GM12878 (cell line): ENCODE measurements around the gene EEFSEC. TPM values are rescaled to one million over a fixed set of nuclear protein-coding genes. Genes with fewer than 3 reads are reported as not detected.

Experiments used
- ATAC-seq: fragments of 200-7000 bp; cut with Tn5 transposase; 3 replicates; pipeline ENCODE4 v1.9.1; 2020; ENCODE audit warnings: mild to moderate bottlenecking, moderate library complexity
- BruUV-seq: library from RNA; stranded (reverse); fragments of 400-500 nt; replicated peaks from 2 replicates; lab custom pipeline; 2021; lab: Mats Ljungman, UMichigan
- CTCF ChIA-PET: fragments of 300-600 bp; sonication (Branson Sonifier 250); formaldehyde crosslinking; extraction: SDS; loops from one replicate; lab custom pipeline; 2021; ENCODE audit warnings: inconsistent platforms; lab: Yijun Ruan, JAX
- POLR2A ChIA-PET: fragments of 350-600 bp; formaldehyde crosslinking; extraction: SDS; loops from one replicate; lab custom pipeline; 2021; ENCODE audit warnings: inconsistent platforms; lab: Charles Lee
- RAD21 ChIA-PET: fragments of 300-600 bp; sonication (Branson Sonifier 250); formaldehyde crosslinking; loops from one replicate; lab custom pipeline; 2023; ENCODE audit warnings: antibody characterized with exemption; ENCODE audit not compliant: unreplicated experiment; lab: Charles Lee
- SMC1A ChIA-PET: fragments of 300-600 bp; sonication (Branson Sonifier 250); formaldehyde crosslinking; loops from one replicate; lab custom pipeline; 2023; ENCODE audit not compliant: unreplicated experiment, uncharacterized antibody; lab: Charles Lee
- DNase-seq: peaks from one replicate; pipeline ENCODE4 v3.0.0-alpha.2; 2011; ENCODE audit warnings: low read depth, low spot score
- FAIRE-seq: peaks from 3 replicates; lab custom pipeline; 2011; peaks lifted over from hg19 to GRCh38; lab: Jason Lieb, UNC
- H2AFZ ChIP-seq: 2 replicates; pipeline ENCODE4 v1.6.0; 2011; ENCODE audit warnings: low read depth, low read length, control low read depth; ENCODE audit not compliant: control insufficient read depth
- H3K27ac ChIP-seq: 2 replicates; pipeline ENCODE4 v1.5.1; 2011; ENCODE audit warnings: control low read depth; ENCODE audit not compliant: control insufficient read depth, insufficient read depth
- H3K27me3 ChIP-seq, 2 experiments: replicated peaks in 1 of 2; 2 replicates each; pipeline versions ENCODE4 v1.6.0 to v1.6.1; 2011; ENCODE audit warnings: low read length in 1 of 2; ENCODE audit not compliant: control insufficient read depth in 2 of 2, insufficient read depth in 2 of 2
- H3K36me3 ChIP-seq, 2 experiments: 2 replicates each; pipeline ENCODE4 v1.5.1; 2011; ENCODE audit warnings: low read length in 1 of 2; ENCODE audit not compliant: control insufficient read depth in 2 of 2, insufficient read depth in 2 of 2
- H3K4me1 ChIP-seq: 2 replicates; pipeline ENCODE4 v1.6.1; 2011; ENCODE audit warnings: mild to moderate bottlenecking, low read length, moderate library complexity, mixed read lengths; ENCODE audit not compliant: control insufficient read depth, insufficient read depth
- H3K4me2 ChIP-seq: 2 replicates; pipeline ENCODE4 v1.6.0; 2011; ENCODE audit warnings: control low read depth; ENCODE audit not compliant: control insufficient read depth, insufficient read depth
- H3K4me3 ChIP-seq: fragments of 200-600 bp; sonication (generic); 2 replicates; pipeline ENCODE4 v1.5.1; 2016
- H3K79me2 ChIP-seq: 2 replicates; pipeline ENCODE4 v1.6.0; 2011; ENCODE audit warnings: low read length; ENCODE audit not compliant: control insufficient read depth, insufficient read depth
- H3K9ac ChIP-seq: 2 replicates; pipeline ENCODE4 v1.8.0; 2011; ENCODE audit warnings: low read length, control low read depth, mixed read lengths; ENCODE audit not compliant: control insufficient read depth, insufficient read depth
- H3K9me3 ChIP-seq: replicated peaks from 3 replicates; pipeline ENCODE4 v1.5.1; 2011; ENCODE audit warnings: mild to moderate bottlenecking, low read length; ENCODE audit not compliant: control insufficient read depth, insufficient read depth
- H4K20me1 ChIP-seq: 2 replicates; pipeline ENCODE4 v1.6.0; 2011; ENCODE audit not compliant: control insufficient read depth, insufficient read depth
- CBX3 ChIP-seq: fragments of 200-600 bp; sonication (generic); IDR thresholded peaks from 2 replicates; pipeline ENCODE4 v1.6.1; 2016; ENCODE audit warnings: low read depth, borderline replicate concordance
- IKZF2 ChIP-seq, 2 experiments: fragments of 450-650 bp; IDR thresholded peaks; 2 replicates each; pipeline ENCODE4 v1.6.1; 2017; ENCODE audit warnings: mild to moderate bottlenecking in 2 of 2, moderate library complexity in 2 of 2
- MLLT1 ChIP-seq: fragments of 450-650 bp; IDR thresholded peaks from 2 replicates; pipeline ENCODE4 v1.6.1; 2016; ENCODE audit warnings: mild to moderate bottlenecking
- NFYB ChIP-seq: IDR thresholded peaks from 2 replicates; pipeline ENCODE4 v1.6.1; 2011; ENCODE audit warnings: low read depth, mild to moderate bottlenecking, low read length, improper control_type of control experiment, moderate library complexity; ENCODE audit not compliant: insufficient read depth
- POLR2AphosphoS2 ChIP-seq: IDR thresholded peaks from 2 replicates; pipeline ENCODE4 v1.6.1; 2011; ENCODE audit warnings: low read depth, mild to moderate bottlenecking, low read length, improper control_type of control experiment, moderate library complexity
- RBBP5 ChIP-seq: fragments of 200-600 bp; sonication (generic); conservative IDR thresholded peaks from 2 replicates; pipeline ENCODE4 v1.6.1; 2016
- WGBS: methylation state at CpG from one replicate; pipeline ENCODE4 v1.1.6; 2016; ENCODE audit warnings: low lambda C conversion rate; ENCODE audit not compliant: insufficient replicate concordance, insufficient coverage; ENCODE audit errors: missing lambda C conversion rate; 5-methylcytosine and 5-hydroxymethylcytosine counted together
- in situ Hi-C: fragments of 300-500 bp; cut with MboI; formaldehyde crosslinking; loops from 9 replicates; pipeline ENCODE4 v1.14.3; 2018; ENCODE audit warnings: mixed read lengths
- intact Hi-C: fragments of 100-400 bp; cut with micrococcal nuclease; formaldehyde crosslinking; loops from one replicate; pipeline ENCODE4 v1.14.2; 2022; ENCODE audit not compliant: unreplicated experiment
- polyA plus RNA-seq, 11 experiments: library from polyadenylated mRNA; depleted of rRNA in 4 of 11; unstranded in 6 of 11; stranded (reverse) in 5 of 11; fragments of >200 nt; fragmentation: Nextera tagmentation in 4 of 11; fragmentation: Illumina TruSeq in 1 of 11; extraction: Ambion mirVana in 4 of 11; extraction: Trizol in 1 of 11; gene quantifications; 1 replicate in 1 of 11; 2 replicates in 10 of 11; pipeline versions ENCODE4 v1.2.1 to v1.2.3, GENCODE V29; 2011 to 2016; ENCODE audit warnings: inconsistent platforms in 2 of 11, missing spikeins in 2 of 11, low read depth in 1 of 11
- total RNA-seq, 4 experiments: library from RNA; depleted of rRNA in 3 of 4; stranded (reverse); fragments of >200 nt in 3 of 4; fragmentation: Illumina TruSeq in 1 of 4; extraction: Trizol in 1 of 4; gene quantifications; 2 replicates each; pipeline versions ENCODE4 v1.2.1 to v1.2.3, GENCODE V29; 2013 to 2021
- TF ChIP-seq, protein P1 (sequence below): fragments of 450-650 bp; IDR thresholded peaks from 2 replicates; pipeline ENCODE4 v1.6.1; 2018; ENCODE audit warnings: mild to moderate bottlenecking, low read depth, moderate library complexity; ENCODE audit not compliant: partially characterized antibody

EEFSEC gene
- total and polyA plus RNA-seq, 10 of the 15 experiments (the other 5 are each of a cell fraction or from before 2014, with no cell fraction given): 0.29 to 29.1 (median 16.1) TPM

- SMC1A ChIA-PET: no interaction called here
- BruUV-seq: no TSS peak
- H2AFZ ChIP-seq: no peak overlapping the region
- TF ChIP-seq MLLT1: no peak
- no peak for TF ChIP-seq IKZF2 (IDR thresholded peaks at IDR 0.05)
- no peak for TF ChIP-seq NFYB
- TF ChIP-seq RBBP5: no peak
- TF ChIP-seq POLR2AphosphoS2: no peak
- TF ChIP-seq, protein P1, sequence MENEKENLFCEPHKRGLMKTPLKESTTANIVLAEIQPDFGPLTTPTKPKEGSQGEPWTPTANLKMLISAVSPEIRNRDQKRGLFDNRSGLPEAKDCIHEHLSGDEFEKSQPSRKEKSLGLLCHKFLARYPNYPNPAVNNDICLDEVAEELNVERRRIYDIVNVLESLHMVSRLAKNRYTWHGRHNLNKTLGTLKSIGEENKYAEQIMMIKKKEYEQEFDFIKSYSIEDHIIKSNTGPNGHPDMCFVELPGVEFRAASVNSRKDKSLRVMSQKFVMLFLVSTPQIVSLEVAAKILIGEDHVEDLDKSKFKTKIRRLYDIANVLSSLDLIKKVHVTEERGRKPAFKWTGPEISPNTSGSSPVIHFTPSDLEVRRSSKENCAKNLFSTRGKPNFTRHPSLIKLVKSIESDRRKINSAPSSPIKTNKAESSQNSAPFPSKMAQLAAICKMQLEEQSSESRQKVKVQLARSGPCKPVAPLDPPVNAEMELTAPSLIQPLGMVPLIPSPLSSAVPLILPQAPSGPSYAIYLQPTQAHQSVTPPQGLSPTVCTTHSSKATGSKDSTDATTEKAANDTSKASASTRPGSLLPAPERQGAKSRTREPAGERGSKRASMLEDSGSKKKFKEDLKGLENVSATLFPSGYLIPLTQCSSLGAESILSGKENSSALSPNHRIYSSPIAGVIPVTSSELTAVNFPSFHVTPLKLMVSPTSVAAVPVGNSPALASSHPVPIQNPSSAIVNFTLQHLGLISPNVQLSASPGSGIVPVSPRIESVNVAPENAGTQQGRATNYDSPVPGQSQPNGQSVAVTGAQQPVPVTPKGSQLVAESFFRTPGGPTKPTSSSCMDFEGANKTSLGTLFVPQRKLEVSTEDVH: no peak
- no peak for TF ChIP-seq CBX3
- no peak overlapping the region for H3K4me2 ChIP-seq
- no peak overlapping the region for H3K9ac ChIP-seq
- in situ Hi-C loops (no loop called here), intact Hi-C loops (loop anchor here (1.0 to 5.0 kb wide), 3 partner anchors 73 to 328 kb away; no protein-coding TSS in a partner anchor)
- no peaks in the 10 kb centered on the region for H3K9me3 ChIP-seq
- no peaks in the 10 kb centered on the region for H3K4me1 ChIP-seq
- no peaks in the 10 kb centered on the region for H3K36me3 ChIP-seq
- H3K4me3 ChIP-seq: no peak overlapping the region
- POLR2A ChIA-PET: no interaction called here
- RAD21 ChIA-PET: interaction anchor here (1.0 kb wide), 1 partner anchor 72 kb away, joined by 3 read pairs; no protein-coding TSS in a partner anchor
- no peaks in the 10 kb centered on the region for H3K79me2 ChIP-seq
- ATAC-seq (no peak), DNase-seq (no peak), FAIRE-seq (no peak)
- no peak overlapping the region for H3K27ac ChIP-seq
- CTCF ChIA-PET: interaction anchor here (1.0 to 3.7 kb wide), 8 partner anchors 11 to 199 kb away, joined by 3 to 28 read pairs (median 6); no protein-coding TSS in a partner anchor
- no peaks in the 10 kb centered on the region; a peak in 1 of 4 replicates for H3K27me3 ChIP-seq
- H4K20me1 ChIP-seq: no peaks in the 10 kb centered on the region
- 65% methylated on average over 7 of the region's 8 CpGs for WGBS
These were observed 272.5 kb downstream of the EEFSEC start for GRCh38 chr3:128425846-128426127.
